ENCODE results near the gene NAT10.

DNA sequence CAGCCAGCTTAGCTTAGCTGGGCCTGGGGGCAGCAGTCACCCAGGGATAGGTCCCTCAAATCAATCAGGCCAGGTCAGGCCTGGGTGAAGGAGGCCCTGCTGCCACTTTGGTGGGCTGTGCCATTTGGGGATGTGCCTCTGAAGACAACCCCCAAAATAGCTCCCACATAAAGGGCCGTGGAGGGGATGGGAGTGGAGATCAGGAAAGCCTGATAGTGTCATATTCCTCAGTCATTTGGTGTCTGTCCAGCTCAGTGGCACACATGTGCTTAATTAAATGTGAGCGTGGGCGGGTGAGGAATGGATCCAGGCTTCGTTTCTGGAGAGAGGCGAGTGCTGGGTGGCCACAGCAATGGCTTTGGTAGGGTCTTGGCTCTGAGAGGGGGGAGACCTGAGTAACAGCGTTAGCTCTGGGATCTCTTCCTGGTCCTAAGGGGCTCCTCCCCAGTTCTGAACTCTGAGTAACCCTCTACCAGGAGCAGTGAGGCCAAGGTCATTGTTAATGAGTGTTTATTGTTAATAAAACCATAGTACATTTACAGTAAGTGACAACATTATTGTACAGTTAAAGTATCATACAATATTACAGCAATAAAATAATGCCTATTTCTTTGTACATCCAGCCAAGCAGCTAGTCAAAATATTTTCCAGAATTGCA is 45.2 kb downstream of the NAT10 start:
- TF ChIP-seq, protein P1, sequence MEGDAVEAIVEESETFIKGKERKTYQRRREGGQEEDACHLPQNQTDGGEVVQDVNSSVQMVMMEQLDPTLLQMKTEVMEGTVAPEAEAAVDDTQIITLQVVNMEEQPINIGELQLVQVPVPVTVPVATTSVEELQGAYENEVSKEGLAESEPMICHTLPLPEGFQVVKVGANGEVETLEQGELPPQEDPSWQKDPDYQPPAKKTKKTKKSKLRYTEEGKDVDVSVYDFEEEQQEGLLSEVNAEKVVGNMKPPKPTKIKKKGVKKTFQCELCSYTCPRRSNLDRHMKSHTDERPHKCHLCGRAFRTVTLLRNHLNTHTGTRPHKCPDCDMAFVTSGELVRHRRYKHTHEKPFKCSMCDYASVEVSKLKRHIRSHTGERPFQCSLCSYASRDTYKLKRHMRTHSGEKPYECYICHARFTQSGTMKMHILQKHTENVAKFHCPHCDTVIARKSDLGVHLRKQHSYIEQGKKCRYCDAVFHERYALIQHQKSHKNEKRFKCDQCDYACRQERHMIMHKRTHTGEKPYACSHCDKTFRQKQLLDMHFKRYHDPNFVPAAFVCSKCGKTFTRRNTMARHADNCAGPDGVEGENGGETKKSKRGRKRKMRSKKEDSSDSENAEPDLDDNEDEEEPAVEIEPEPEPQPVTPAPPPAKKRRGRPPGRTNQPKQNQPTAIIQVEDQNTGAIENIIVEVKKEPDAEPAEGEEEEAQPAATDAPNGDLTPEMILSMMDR (IDR thresholded peaks at IDR 0.05): no peak
- no peak for TF ChIP-seq POLR2A (IDR thresholded peaks at IDR 0.05)
